GM12878 (cell line): ENCODE results near the gene ABHD17A.

Source experiments
- PAX8 ChIP-seq: fragments of 450-650 bp; IDR thresholded peaks from 2 replicates; pipeline ENCODE4 v1.6.1; 2017; ENCODE audit warnings: mild to moderate bottlenecking, moderate library complexity
- SIN3A ChIP-seq: IDR thresholded peaks from 2 replicates; pipeline ENCODE4 v1.6.1; 2012; ENCODE audit warnings: low read depth, low read length, improper control_type of control experiment

GRCh38 chr19:1851654-1852580 is 33.4 kb downstream of the ABHD17A start:
- TF ChIP-seq SIN3A (no peak), PAX8 (no peak)
